ENCODE results near the gene TRIP6.

DNA sequence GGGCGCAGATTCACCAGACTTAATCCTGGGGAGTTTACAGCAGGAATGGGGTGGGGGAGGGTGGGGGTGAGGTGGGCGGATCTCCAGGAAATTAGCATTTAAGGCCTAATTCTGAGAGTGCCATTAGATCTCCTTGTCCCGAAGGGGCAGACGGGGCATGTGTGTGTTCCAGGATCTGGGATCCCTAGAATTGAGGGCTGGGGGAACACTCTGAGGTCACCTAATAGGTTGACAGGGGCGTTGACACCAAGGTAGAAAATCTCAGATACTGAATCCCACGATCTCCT lies 30.4 kb upstream of the TRIP6 start:
- TF ChIP-seq, protein P1, sequence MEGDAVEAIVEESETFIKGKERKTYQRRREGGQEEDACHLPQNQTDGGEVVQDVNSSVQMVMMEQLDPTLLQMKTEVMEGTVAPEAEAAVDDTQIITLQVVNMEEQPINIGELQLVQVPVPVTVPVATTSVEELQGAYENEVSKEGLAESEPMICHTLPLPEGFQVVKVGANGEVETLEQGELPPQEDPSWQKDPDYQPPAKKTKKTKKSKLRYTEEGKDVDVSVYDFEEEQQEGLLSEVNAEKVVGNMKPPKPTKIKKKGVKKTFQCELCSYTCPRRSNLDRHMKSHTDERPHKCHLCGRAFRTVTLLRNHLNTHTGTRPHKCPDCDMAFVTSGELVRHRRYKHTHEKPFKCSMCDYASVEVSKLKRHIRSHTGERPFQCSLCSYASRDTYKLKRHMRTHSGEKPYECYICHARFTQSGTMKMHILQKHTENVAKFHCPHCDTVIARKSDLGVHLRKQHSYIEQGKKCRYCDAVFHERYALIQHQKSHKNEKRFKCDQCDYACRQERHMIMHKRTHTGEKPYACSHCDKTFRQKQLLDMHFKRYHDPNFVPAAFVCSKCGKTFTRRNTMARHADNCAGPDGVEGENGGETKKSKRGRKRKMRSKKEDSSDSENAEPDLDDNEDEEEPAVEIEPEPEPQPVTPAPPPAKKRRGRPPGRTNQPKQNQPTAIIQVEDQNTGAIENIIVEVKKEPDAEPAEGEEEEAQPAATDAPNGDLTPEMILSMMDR (IDR thresholded peaks at IDR 0.05; ENCODE audit: insufficient read depth, low read depth, low read length), result no peak
- no peak for TF ChIP-seq EZH2 (IDR thresholded peaks at IDR 0.05; ENCODE audit: insufficient read depth, low read length)

Measured in astrocyte (in vitro differentiated cells and primary cell).